Osteocyte (in vitro differentiated cells): ENCODE data around the gene KCNC4. TPM values are rescaled to one million over a fixed set of nuclear protein-coding genes. Genes with fewer than 3 reads are reported as not detected.

Experiments used
- DNase-seq: peaks from one replicate; pipeline ENCODE4 v3.0.0; 2021; ENCODE audit warnings: mixed read lengths; ENCODE audit not compliant: unreplicated experiment; ENCODE audit errors: extremely low spot score
- H3K27ac Mint-ChIP-seq: one replicate; pipeline ENCODE4 v1.8.0; 2021; ENCODE audit warnings: mild to moderate bottlenecking, mixed read lengths; ENCODE audit not compliant: unreplicated experiment
- H3K27me3 Mint-ChIP-seq: one replicate; pipeline ENCODE4 v1.8.0; 2021; ENCODE audit warnings: mixed read lengths; ENCODE audit not compliant: unreplicated experiment
- H3K36me3 Mint-ChIP-seq: one replicate; pipeline ENCODE4 v1.8.0; 2021; ENCODE audit warnings: mixed read lengths; ENCODE audit not compliant: unreplicated experiment
- H3K4me1 Mint-ChIP-seq: one replicate; pipeline ENCODE4 v1.8.0; 2021; ENCODE audit warnings: mixed read lengths; ENCODE audit not compliant: unreplicated experiment
- H3K4me3 Mint-ChIP-seq: one replicate; pipeline ENCODE4 v1.8.0; 2021; ENCODE audit warnings: mild to moderate bottlenecking, moderate library complexity, mixed read lengths; ENCODE audit not compliant: unreplicated experiment
- H3K9me3 Mint-ChIP-seq: one replicate; pipeline ENCODE4 v1.8.0; 2021; ENCODE audit warnings: mixed read lengths; ENCODE audit not compliant: unreplicated experiment
- CTCF ChIP-seq: fragments of 200-600 bp; sonication (generic); IDR thresholded peaks from 2 replicates; pipeline ENCODE4 v1.5.0; 2021; ENCODE audit warnings: antibody characterized with exemption, mild to moderate bottlenecking, moderate library complexity
- total RNA-seq: library from RNA; stranded (reverse); gene quantifications from 2 replicates; pipeline ENCODE4 v1.2.1, GENCODE V29; 2021

Gene KCNC4
- total RNA-seq, 1 donor from 2014 or later: 2.0 TPM

- no peak overlapping the region for H3K4me3 Mint-ChIP-seq
- no peaks in the 10 kb centered on the region for H3K36me3 Mint-ChIP-seq
- peaks cover 6% of the 10 kb centered on the region for H3K4me1 Mint-ChIP-seq
- H3K27me3 Mint-ChIP-seq: peaks cover 21% of the 10 kb centered on the region
- no peak for TF ChIP-seq CTCF
- H3K9me3 Mint-ChIP-seq: no peaks in the 10 kb centered on the region
- no peak for DNase-seq
- H3K27ac Mint-ChIP-seq: no peak overlapping the region
Measured at GRCh38 chr1:110239441-110240430, 29.6 kb downstream of the KCNC4 start.

- H3K9me3 Mint-ChIP-seq: no peaks in the 10 kb centered on the region
- no peak overlapping the region for H3K27ac Mint-ChIP-seq
- H3K4me1 Mint-ChIP-seq: peaks cover 6% of the 10 kb centered on the region
- peaks cover 28% of the 10 kb centered on the region for H3K27me3 Mint-ChIP-seq
- no peak for TF ChIP-seq CTCF
- no peak for DNase-seq
- no peak overlapping the region for H3K4me3 Mint-ChIP-seq
- no peaks in the 10 kb centered on the region for H3K36me3 Mint-ChIP-seq
Measured at GRCh38 chr1:110240476-110241210, 30.5 kb downstream of the KCNC4 start.

- Mint-ChIP-seq H3K36me3 (no peaks in the 10 kb centered on the region), H3K4me3 (no peak overlapping the region), H3K27ac (no peak overlapping the region), H3K9me3 (no peaks in the 10 kb centered on the region), H3K27me3 (peaks cover 33% of the 10 kb centered on the region), H3K4me1 (peaks cover 6% of the 10 kb centered on the region)
- DNase-seq: no peak
- TF ChIP-seq CTCF: no peak
Measured at GRCh38 chr1:110241516-110241915, 31.4 kb downstream of the KCNC4 start.

- Mint-ChIP-seq H3K4me1 (peaks cover 6% of the 10 kb centered on the region), H3K4me3 (no peak overlapping the region), H3K27ac (no peak overlapping the region), H3K36me3 (no peaks in the 10 kb centered on the region), H3K9me3 (no peaks in the 10 kb centered on the region), H3K27me3 (peaks cover 35% of the 10 kb centered on the region)
- DNase-seq: no peak
- no peak for TF ChIP-seq CTCF
Measured at GRCh38 chr1:110242062-110242461, 31.9 kb downstream of the KCNC4 start.

- Mint-ChIP-seq H3K9me3 (no peaks in the 10 kb centered on the region), H3K27ac (no peak overlapping the region), H3K4me3 (no peak overlapping the region), H3K27me3 (peaks cover 35% of the 10 kb centered on the region), H3K36me3 (no peaks in the 10 kb centered on the region), H3K4me1 (peaks cover 6% of the 10 kb centered on the region)
- DNase-seq: no peak
- no peak for TF ChIP-seq CTCF
Measured at GRCh38 chr1:110242731-110243130, 32.6 kb downstream of the KCNC4 start.
